ENCODE results near the gene STOML1.

STOML1 gene

DNA sequence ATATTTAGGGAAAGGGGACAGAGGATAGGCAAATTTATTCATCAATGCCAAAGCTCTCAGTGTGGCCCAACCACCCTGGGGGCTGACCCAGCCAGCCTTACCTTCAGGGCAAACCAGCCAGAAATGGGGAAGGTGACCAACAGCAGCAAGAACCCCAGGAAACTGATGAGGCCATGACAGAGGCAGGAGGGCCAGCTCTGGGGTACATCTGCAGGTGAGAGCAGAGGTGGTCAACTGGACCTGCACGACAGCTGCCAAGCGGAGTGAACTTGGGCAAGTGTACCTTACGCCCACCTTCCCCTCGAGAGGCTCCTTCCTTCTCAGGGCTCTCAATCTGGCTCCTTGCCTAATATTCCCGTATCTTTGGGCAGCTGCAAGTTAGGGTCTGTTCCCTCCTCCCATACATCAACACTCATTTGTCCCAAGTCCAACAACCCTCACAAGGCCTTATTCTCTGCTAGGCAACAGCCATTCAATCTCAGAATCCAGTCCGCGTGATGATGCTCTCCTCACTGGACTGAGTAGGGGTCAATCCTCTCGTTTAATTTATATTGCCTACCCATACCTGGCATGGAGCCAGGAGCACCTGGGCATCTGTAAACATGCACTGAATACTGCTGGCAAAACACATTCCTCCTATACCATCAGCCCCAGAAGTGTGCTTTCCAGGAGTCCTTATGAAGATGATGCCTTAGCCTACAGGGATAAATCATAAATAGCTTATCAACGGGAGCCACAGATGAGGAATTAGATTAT, 1.7 kb downstream of the STOML1 start:
- H3K27ac ChIP-seq, result no peak overlapping the region
- TF ChIP-seq, protein P1, sequence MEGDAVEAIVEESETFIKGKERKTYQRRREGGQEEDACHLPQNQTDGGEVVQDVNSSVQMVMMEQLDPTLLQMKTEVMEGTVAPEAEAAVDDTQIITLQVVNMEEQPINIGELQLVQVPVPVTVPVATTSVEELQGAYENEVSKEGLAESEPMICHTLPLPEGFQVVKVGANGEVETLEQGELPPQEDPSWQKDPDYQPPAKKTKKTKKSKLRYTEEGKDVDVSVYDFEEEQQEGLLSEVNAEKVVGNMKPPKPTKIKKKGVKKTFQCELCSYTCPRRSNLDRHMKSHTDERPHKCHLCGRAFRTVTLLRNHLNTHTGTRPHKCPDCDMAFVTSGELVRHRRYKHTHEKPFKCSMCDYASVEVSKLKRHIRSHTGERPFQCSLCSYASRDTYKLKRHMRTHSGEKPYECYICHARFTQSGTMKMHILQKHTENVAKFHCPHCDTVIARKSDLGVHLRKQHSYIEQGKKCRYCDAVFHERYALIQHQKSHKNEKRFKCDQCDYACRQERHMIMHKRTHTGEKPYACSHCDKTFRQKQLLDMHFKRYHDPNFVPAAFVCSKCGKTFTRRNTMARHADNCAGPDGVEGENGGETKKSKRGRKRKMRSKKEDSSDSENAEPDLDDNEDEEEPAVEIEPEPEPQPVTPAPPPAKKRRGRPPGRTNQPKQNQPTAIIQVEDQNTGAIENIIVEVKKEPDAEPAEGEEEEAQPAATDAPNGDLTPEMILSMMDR (conservative IDR thresholded peaks at IDR 0.05), result no peak
- no peak for TF ChIP-seq ZFX (IDR thresholded peaks at IDR 0.05)

DNA sequence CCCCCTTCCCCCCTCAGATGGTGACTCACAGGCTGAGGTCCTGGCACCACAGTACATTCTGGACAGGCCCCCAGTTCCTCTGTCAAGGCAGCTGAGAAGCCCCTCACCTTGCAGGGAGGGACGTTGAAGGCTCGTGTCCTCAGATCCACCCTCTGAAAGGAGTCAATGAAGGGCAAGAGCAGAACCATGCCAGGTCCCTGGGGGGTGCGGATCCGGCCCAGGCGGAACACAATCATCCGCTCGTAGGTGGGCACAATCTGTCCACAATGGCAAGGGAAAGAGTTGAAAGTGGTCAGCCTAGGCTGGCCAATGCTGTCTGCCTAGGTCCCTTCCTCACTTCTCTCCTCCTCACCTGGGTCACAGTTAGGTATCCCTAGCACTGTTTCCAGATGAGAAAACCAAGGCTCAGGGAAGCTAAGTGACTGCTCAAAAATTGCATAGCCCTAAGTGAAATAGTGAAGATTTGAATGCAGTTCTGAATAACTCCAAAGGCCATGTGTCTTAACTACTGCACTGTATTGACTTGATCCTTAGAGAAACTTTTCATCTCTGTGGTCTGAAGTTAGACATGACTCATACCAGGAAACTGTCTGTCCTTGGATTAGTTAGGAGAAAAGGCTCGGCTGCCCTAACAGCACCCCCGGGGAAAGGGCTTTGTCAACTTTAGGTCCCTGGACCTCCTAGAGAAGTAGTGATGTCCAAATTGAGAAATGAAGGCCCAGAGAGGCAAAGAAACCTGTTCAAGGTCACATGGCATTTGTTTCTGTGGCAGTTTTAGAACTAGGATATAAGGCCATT, 2.9 kb downstream of the STOML1 start:
- TF ChIP-seq ZFX (IDR thresholded peaks at IDR 0.05), result no peak
- TF ChIP-seq, protein P1 (conservative IDR thresholded peaks at IDR 0.05), result no peak
- H3K27ac ChIP-seq, result no peak overlapping the region

DNA sequence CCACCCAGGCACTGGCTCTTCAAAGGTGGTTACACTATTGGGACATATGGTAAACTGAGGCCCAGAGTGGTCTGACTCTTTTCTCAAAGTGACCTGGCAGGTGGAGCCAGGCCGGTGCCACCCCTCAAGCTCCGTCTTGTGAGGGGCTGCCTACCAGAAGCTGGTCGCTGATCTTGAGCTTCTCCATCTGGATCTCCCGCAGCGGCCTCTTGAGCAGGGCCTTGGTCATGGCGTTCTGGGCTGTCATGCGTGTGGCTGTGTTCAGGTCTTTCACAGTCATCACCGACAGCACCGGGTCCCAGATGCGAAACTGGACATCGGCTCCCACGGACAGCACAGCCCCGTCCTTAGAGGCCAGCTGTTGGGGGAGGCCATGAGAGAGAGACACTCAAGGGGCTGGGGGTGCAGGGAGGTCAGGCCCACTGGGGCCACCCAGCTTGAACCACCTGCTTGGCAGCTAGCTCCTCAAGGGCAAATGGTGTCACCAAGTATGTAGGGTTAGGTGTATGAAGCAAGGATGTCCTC, 3.6 kb downstream of the STOML1 start:
- TF ChIP-seq, protein P1 (conservative IDR thresholded peaks at IDR 0.05), result no peak
- no peak for TF ChIP-seq ZFX (IDR thresholded peaks at IDR 0.05)
- no peak overlapping the region for H3K27ac ChIP-seq

DNA sequence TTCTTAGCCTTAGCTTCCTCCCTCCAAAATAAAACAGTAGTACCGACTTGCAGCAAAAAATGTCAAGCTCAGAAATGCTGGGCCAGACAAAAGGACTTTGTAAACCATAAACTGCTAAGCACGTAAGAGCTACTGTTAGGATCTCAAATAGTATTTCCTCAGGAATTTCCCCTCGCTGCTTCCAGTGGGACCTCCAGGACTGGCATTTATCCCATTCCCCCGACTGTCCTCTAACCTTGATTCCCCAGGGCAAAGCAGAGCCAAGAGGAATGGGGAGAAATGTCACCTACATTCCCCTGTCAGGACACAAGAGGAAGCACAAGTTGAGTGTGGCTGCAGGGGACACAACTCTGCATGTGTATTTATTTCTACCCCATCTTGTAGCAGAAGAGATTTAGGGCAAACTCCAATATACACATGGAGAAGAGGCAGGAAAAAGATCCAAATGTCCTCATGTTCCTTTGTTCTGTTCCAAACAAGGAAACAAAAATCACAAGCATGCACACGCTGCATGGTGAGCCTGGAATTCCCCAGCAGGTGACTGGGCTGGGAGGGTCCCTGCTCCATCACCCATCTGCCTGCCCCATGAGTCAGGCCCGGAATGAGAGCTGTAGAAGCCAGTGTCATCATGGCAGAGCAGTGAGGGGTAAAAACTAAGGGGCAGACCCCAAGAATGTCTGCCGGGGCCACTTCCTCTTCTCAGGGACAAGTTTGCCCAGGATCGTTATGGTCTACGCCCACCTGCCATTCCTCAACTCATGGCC, 4.2 kb downstream of the STOML1 start:
- no peak overlapping the region for H3K27ac ChIP-seq
- TF ChIP-seq, protein P1 (conservative IDR thresholded peaks at IDR 0.05), result no peak
- no peak for TF ChIP-seq ZFX (IDR thresholded peaks at IDR 0.05)

DNA sequence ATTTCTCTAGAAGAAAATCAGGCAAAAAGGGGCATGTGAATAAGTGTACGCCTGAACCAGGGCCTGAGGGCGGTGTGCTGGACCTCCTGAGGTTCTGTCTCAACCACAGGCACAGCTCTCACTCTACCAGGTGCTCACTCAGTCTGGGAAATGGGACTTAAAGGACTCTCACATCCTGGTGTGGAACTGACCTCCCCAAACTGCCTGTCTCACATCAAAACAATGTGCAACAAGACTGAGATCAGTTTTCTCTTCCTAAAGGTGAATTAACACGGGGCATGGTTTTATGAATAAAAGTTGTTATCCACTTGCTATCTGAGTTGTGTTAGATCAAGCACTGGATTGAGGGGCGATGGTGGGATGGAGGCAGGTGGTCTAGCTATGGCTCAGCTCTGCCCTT, 4.8 kb downstream of the STOML1 start:
- H3K27ac ChIP-seq, result no peak overlapping the region
- TF ChIP-seq, protein P1 (conservative IDR thresholded peaks at IDR 0.05), result no peak
- no peak for TF ChIP-seq ZFX (IDR thresholded peaks at IDR 0.05)

DNA sequence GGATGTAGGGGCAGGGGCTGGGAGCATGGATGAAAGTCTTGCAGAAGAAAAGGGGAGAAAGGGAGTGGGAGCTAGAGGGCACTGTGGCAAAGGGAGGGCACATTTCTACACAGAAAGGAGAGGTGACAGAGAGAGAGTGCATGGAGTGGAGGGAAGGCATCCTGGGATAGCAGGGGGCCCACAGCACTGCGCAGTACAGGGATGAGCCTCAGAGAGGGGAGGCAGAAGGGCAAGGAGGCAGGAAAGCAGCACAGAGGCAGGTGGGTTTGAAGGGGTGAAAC, 5.4 kb downstream of the STOML1 start:
- TF ChIP-seq, protein P1 (conservative IDR thresholded peaks at IDR 0.05), result no peak
- no peak for TF ChIP-seq ZFX (IDR thresholded peaks at IDR 0.05)
- no peak overlapping the region for H3K27ac ChIP-seq

Measured in C4-2B (cell line).